C4-2B (cell line): Measurements from ENCODE around the gene CHCHD4.

Experiments used
- CTCF ChIP-seq: fragments of 450-650 bp; conservative IDR thresholded peaks from 2 replicates; pipeline ENCODE4 v1.5.1; 2017; ENCODE audit warnings: mild to moderate bottlenecking
- ZFX ChIP-seq: fragments of 450-650 bp; IDR thresholded peaks from 2 replicates; pipeline ENCODE4 v1.6.1; 2017

- TF ChIP-seq CTCF = no peak
- TF ChIP-seq ZFX = no peak
These were observed 5.0 kb downstream of the CHCHD4 start for GRCh38 chr3:14119651-14120050.
